ENCODE data around the gene SPAG16.

The SPAG16 gene

DNA sequence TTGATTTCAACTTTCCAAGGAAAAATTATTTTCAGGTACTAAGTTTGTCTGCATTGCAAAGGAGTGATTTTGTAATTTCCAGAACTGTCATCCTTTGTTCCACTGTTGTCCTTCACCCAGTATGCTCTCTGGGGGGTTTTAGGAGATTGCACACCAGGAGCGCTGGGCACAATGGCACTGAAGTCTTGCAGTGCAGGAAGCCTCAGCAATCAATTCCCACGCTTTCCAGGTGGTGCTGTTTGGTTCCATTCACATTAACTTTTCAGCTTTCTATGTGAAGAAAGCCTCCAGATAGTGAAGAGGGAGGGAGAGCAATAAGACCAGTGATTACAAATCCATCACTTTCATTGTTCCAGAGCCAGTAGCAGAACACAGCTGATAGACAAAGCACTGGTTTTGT is 782.6 kb downstream of the SPAG16 start:
- TF ChIP-seq SALL2 (tag by site-specific recombination; IDR thresholded peaks at IDR 0.05; ENCODE audit: borderline replicate concordance) (no peak), ZNF571 (tag by site-specific recombination; IDR thresholded peaks at IDR 0.05) (no peak)
- H3K4me3 ChIP-seq (ENCODE audit: low read depth, low read length): no peak overlapping the region
- no peaks in the 10 kb centered on the region for H3K9me3 ChIP-seq (ENCODE audit: control insufficient read depth, insufficient read depth, low read depth, low read length)
- no peaks in the 10 kb centered on the region for H3K36me3 ChIP-seq (ENCODE audit: control insufficient read depth in 2 of 2, insufficient read depth in 1 of 2, low read length in 2 of 2)
- ChIA-PET POLR2A (no interaction called here), CTCF (no interaction called here)
- no peaks in the 10 kb centered on the region for H3K4me1 ChIP-seq (ENCODE audit: control insufficient read depth, insufficient read depth, low read length)
- no peak overlapping the region for H3K27ac ChIP-seq (ENCODE audit: extremely low read depth, low read depth, low read length)

DNA sequence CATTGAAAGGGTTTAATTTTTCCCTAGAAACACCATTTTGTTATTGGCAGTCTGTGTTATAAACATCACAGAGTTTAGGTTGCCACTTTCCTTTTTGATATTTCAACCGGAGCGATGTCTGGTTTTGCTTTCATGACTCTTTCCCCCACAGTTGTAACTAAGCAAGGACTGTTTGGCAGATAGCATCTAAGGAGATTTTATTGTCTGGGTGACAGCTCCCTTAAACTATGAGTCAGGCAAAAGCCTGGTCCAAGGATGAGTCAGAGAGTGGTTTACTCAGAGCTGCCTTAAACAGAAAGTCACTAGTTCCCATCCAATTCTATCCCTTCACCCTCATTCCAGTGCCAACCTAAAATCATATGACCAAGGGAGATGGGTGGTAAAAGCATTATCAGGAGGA is 785.0 kb downstream of the SPAG16 start:
- H3K4me3 ChIP-seq (ENCODE audit: low read depth, low read length): no peak overlapping the region
- TF ChIP-seq ZNF214 (tag by site-specific recombination; IDR thresholded peaks at IDR 0.05; ENCODE audit: borderline replicate concordance): no peak
- TF ChIP-seq, protein P1, sequence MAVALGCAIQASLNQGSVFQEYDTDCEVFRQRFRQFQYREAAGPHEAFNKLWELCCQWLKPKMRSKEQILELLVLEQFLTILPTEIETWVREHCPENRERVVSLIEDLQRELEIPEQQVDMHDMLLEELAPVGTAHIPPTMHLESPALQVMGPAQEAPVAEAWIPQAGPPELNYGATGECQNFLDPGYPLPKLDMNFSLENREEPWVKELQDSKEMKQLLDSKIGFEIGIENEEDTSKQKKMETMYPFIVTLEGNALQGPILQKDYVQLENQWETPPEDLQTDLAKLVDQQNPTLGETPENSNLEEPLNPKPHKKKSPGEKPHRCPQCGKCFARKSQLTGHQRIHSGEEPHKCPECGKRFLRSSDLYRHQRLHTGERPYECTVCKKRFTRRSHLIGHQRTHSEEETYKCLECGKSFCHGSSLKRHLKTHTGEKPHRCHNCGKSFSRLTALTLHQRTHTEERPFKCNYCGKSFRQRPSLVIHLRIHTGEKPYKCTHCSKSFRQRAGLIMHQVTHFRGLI (tag by site-specific recombination; IDR thresholded peaks at IDR 0.05): no peak
- no peak for TF ChIP-seq ZNF10 (tag by site-specific recombination; IDR thresholded peaks at IDR 0.05)
- no peak for TF ChIP-seq ZNF510 (tag by site-specific recombination; IDR thresholded peaks at IDR 0.05; ENCODE audit: insufficient replicate concordance)
- no peak for TF ChIP-seq KLF16 (tag by site-specific recombination; IDR thresholded peaks at IDR 0.05)
- peak; percentile 58; the same call in 1 of the 2 replicates for TF ChIP-seq ZNF184 (tag by site-specific recombination; IDR thresholded peaks at IDR 0.05)
- peak; percentile 55; the same call in 1 of the 2 replicates for TF ChIP-seq TRIM28 (IDR thresholded peaks at IDR 0.05; ENCODE audit: borderline replicate concordance, low read length)
- H3K36me3 ChIP-seq (ENCODE audit: control insufficient read depth in 2 of 2, insufficient read depth in 1 of 2, low read length in 2 of 2): no peaks in the 10 kb centered on the region
- POLR2A ChIA-PET: no interaction called here
- no peak overlapping the region for H3K27ac ChIP-seq (ENCODE audit: extremely low read depth, low read depth, low read length)
- no peaks in the 10 kb centered on the region for H3K4me1 ChIP-seq (ENCODE audit: control insufficient read depth, insufficient read depth, low read length)
- H3K9me3 ChIP-seq (ENCODE audit: control insufficient read depth, insufficient read depth, low read depth, low read length): no peaks in the 10 kb centered on the region
- CTCF ChIA-PET: no interaction called here

DNA sequence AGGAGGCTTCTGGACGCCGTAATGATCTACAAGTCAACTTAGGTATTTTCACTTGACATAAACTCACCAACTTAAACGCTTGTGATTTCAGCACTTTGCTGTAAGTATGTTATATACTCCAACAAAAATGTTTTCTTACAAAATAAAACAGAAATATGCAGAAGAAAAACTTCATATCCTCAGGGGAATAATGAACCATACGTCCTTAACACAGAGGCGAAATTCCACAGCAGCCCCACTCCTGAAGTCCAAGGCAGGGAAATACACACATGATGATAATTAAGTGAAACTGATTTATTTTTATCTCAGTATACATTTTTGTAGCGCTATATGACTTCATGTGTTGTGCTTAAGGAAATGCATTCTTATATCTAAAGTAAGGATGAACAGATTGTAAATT is 791.2 kb downstream of the SPAG16 start:
- Histone ChIP-seq H3K4me3 (ENCODE audit: low read depth, low read length) (no peak overlapping the region), H3K36me3 (ENCODE audit: control insufficient read depth in 2 of 2, insufficient read depth in 1 of 2, low read length in 2 of 2) (no peaks in the 10 kb centered on the region), H3K4me1 (ENCODE audit: control insufficient read depth, insufficient read depth, low read length) (no peaks in the 10 kb centered on the region), H3K9me3 (ENCODE audit: control insufficient read depth, insufficient read depth, low read depth, low read length) (no peaks in the 10 kb centered on the region), H3K27ac (ENCODE audit: extremely low read depth, low read depth, low read length) (no peak overlapping the region)
- TF ChIP-seq, protein P2, sequence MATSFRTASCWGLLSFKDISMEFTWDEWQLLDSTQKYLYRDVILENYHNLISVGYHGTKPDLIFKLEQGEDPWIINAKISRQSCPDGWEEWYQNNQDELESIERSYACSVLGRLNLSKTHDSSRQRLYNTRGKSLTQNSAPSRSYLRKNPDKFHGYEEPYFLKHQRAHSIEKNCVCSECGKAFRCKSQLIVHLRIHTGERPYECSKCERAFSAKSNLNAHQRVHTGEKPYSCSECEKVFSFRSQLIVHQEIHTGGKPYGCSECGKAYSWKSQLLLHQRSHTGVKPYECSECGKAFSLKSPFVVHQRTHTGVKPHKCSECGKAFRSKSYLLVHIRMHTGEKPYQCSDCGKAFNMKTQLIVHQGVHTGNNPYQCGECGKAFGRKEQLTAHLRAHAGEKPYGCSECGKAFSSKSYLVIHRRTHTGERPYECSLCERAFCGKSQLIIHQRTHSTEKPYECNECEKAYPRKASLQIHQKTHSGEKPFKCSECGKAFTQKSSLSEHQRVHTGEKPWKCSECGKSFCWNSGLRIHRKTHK (tag by site-specific recombination; IDR thresholded peaks at IDR 0.05): no peak
- TF ChIP-seq, protein P3, sequence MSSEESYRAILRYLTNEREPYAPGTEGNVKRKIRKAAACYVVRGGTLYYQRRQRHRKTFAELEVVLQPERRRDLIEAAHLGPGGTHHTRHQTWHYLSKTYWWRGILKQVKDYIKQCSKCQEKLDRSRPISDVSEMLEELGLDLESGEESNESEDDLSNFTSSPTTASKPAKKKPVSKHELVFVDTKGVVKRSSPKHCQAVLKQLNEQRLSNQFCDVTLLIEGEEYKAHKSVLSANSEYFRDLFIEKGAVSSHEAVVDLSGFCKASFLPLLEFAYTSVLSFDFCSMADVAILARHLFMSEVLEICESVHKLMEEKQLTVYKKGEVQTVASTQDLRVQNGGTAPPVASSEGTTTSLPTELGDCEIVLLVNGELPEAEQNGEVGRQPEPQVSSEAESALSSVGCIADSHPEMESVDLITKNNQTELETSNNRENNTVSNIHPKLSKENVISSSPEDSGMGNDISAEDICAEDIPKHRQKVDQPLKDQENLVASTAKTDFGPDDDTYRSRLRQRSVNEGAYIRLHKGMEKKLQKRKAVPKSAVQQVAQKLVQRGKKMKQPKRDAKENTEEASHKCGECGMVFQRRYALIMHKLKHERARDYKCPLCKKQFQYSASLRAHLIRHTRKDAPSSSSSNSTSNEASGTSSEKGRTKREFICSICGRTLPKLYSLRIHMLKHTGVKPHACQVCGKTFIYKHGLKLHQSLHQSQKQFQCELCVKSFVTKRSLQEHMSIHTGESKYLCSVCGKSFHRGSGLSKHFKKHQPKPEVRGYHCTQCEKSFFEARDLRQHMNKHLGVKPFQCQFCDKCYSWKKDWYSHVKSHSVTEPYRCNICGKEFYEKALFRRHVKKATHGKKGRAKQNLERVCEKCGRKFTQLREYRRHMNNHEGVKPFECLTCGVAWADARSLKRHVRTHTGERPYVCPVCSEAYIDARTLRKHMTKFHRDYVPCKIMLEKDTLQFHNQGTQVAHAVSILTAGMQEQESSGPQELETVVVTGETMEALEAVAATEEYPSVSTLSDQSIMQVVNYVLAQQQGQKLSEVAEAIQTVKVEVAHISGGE (tag by site-specific recombination; conservative IDR thresholded peaks at IDR 0.05; ENCODE audit: low read depth): no peak
- no peak for TF ChIP-seq SCRT1 (tag by site-specific recombination; IDR thresholded peaks at IDR 0.05; ENCODE audit: borderline replicate concordance)
- no peak for TF ChIP-seq ZNF112 (tag by site-specific recombination; IDR thresholded peaks at IDR 0.05)
- TF ChIP-seq ZNF626 (tag by site-specific recombination; IDR thresholded peaks at IDR 0.05): no peak
- TF ChIP-seq ZNF211 (tag by site-specific recombination; IDR thresholded peaks at IDR 0.05; ENCODE audit: low read depth): no peak
- CTCF ChIA-PET: no interaction called here
- POLR2A ChIA-PET: no interaction called here
